SIG-M5 treated with dmso at 0.1 percent for 504 hours (cell line): ENCODE results near the gene ST6GALNAC3.

Experiments used
- DNase-seq: peaks from one replicate; lab custom pipeline; 2025; ENCODE audit not compliant: unreplicated experiment; lab: John Stamatoyannopoulos, UW

The ST6GALNAC3 gene

GRCh38 chr1:76418531-76418930, 344.0 kb downstream of the ST6GALNAC3 start:
- DNase-seq, result no peak

- no peak for DNase-seq
These were observed 345.1 kb downstream of the ST6GALNAC3 start for GRCh38 chr1:76419603-76420002.

GRCh38 chr1:76425201-76426145, 350.9 kb downstream of the ST6GALNAC3 start:
- DNase-seq, result no peak

- no peak for DNase-seq
These were observed 352.1 kb downstream of the ST6GALNAC3 start for GRCh38 chr1:76426606-76427005.

GRCh38 chr1:76428028-76428427, 353.5 kb downstream of the ST6GALNAC3 start:
- no peak for DNase-seq

GRCh38 chr1:76430531-76430930, 356.0 kb downstream of the ST6GALNAC3 start:
- DNase-seq, result no peak

GRCh38 chr1:76433526-76433925, 359.0 kb downstream of the ST6GALNAC3 start:
- no peak for DNase-seq

- DNase-seq, result no peak
These were observed 368.7 kb downstream of the ST6GALNAC3 start for GRCh38 chr1:76443217-76443616.

- DNase-seq, result no peak
These were observed 370.2 kb downstream of the ST6GALNAC3 start for GRCh38 chr1:76444773-76445172.

GRCh38 chr1:76450229-76450628, 375.7 kb downstream of the ST6GALNAC3 start:
- DNase-seq, result no peak

GRCh38 chr1:76463278-76463677, 388.7 kb downstream of the ST6GALNAC3 start:
- no peak for DNase-seq

- DNase-seq, result no peak
These were observed 389.3 kb downstream of the ST6GALNAC3 start for GRCh38 chr1:76463849-76464248.

GRCh38 chr1:76465030-76465429, 390.5 kb downstream of the ST6GALNAC3 start:
- no peak for DNase-seq

- no peak for DNase-seq
These were observed 395.6 kb downstream of the ST6GALNAC3 start for GRCh38 chr1:76470166-76470565.

- no peak for DNase-seq
These were observed 397.0 kb downstream of the ST6GALNAC3 start for GRCh38 chr1:76471536-76471935.

GRCh38 chr1:76473591-76473990, 399.0 kb downstream of the ST6GALNAC3 start:
- DNase-seq, result no peak

GRCh38 chr1:76474922-76475321, 400.4 kb downstream of the ST6GALNAC3 start:
- no peak for DNase-seq

- no peak for DNase-seq
These were observed 402.6 kb downstream of the ST6GALNAC3 start for GRCh38 chr1:76477156-76477555.

- DNase-seq, result no peak
These were observed 406.3 kb downstream of the ST6GALNAC3 start for GRCh38 chr1:76480827-76481226.

GRCh38 chr1:76481672-76482071, 407.1 kb downstream of the ST6GALNAC3 start:
- no peak for DNase-seq

- DNase-seq, result no peak
These were observed 407.7 kb downstream of the ST6GALNAC3 start for GRCh38 chr1:76482272-76482671.

- DNase-seq, result no peak
These were observed 417.2 kb downstream of the ST6GALNAC3 start for GRCh38 chr1:76491737-76492136.
